CD14-positive monocyte (primary cell): Measurements from ENCODE around the gene ZDHHC14. TPM values are rescaled to one million over a fixed set of nuclear protein-coding genes. Genes with fewer than 3 reads are reported as not detected.

Source experiments
- DNase-seq, 3 donors: peaks; one replicate each; pipeline ENCODE4 v3.0.0-alpha.2; 2011 to 2022
- H2AFZ ChIP-seq: 2 replicates; pipeline ENCODE4 v1.6.0; 2012; ENCODE audit warnings: mild to moderate bottlenecking, low read depth, low read length, inconsistent platforms; ENCODE audit not compliant: insufficient read depth, poor library complexity, severe bottlenecking
- H3K27ac ChIP-seq, 2 donors: 1 replicate in 1 of 2; 2 replicates in 1 of 2; pipeline ENCODE4 v1.5.1; 2012 to 2013; ENCODE audit warnings: low read length in 2 of 2, control low read depth in 1 of 2, inconsistent platforms in 1 of 2, low read depth in 1 of 2, mild to moderate bottlenecking in 1 of 2
- H3K27me3 ChIP-seq, 2 donors: one replicate each; pipeline versions ENCODE4 v1.6.0 to v1.6.1; 2011 to 2013; ENCODE audit warnings: low read length in 2 of 2; ENCODE audit not compliant: control insufficient read depth in 2 of 2, insufficient read depth in 2 of 2
- H3K36me3 ChIP-seq, 2 donors: replicated peaks in 1 of 2; 1 replicate in 1 of 2; 2 replicates in 1 of 2; pipeline versions ENCODE4 v1.5.1 to v1.6.1; 2012 to 2013; ENCODE audit warnings: low read length in 2 of 2, control low read depth in 1 of 2, inconsistent platforms in 1 of 2, mild to moderate bottlenecking in 1 of 2; ENCODE audit not compliant: insufficient read depth in 2 of 2, control insufficient read depth in 1 of 2
- H3K4me1 ChIP-seq, 2 donors: 1 replicate in 1 of 2; 2 replicates in 1 of 2; pipeline versions ENCODE4 v1.5.1 to v1.6.1; 2012 to 2013; ENCODE audit warnings: low read length in 2 of 2, control low read depth in 1 of 2, inconsistent platforms in 1 of 2, mild to moderate bottlenecking in 1 of 2, moderate library complexity in 1 of 2; ENCODE audit not compliant: insufficient read depth in 2 of 2, control insufficient read depth in 1 of 2
- H3K4me2 ChIP-seq: replicated peaks from 2 replicates; pipeline ENCODE3; 2012; ENCODE audit warnings: low read length, moderate library complexity, mild to moderate bottlenecking; ENCODE audit not compliant: poor library complexity, severe bottlenecking; ENCODE audit errors: extremely low read depth
- H3K4me3 ChIP-seq, 3 experiments: fragments of 200-600 bp in 1 of 3; sonication (generic) in 1 of 3; replicated peaks in 1 of 3; 1 replicate in 2 of 3; 2 replicates in 1 of 3; pipeline ENCODE4 v1.5.1; 2011 to 2013; ENCODE audit warnings: low read length in 3 of 3, mild to moderate bottlenecking in 3 of 3, control low read depth in 2 of 3, low read depth in 2 of 3, inconsistent platforms in 1 of 3, moderate library complexity in 1 of 3
- H3K79me2 ChIP-seq: 2 replicates; pipeline ENCODE4 v1.6.0; 2012; ENCODE audit warnings: mild to moderate bottlenecking, control low read depth, inconsistent platforms, low read length, moderate library complexity; ENCODE audit not compliant: insufficient read depth
- H3K9ac ChIP-seq: 2 replicates; pipeline ENCODE4 v1.6.0; 2017; ENCODE audit warnings: low read length, mild to moderate bottlenecking; ENCODE audit not compliant: insufficient read depth, poor library complexity, severe bottlenecking
- H3K9me3 ChIP-seq, 2 donors: replicated peaks in 1 of 2; 1 replicate in 1 of 2; 2 replicates in 1 of 2; pipeline versions ENCODE4 v1.5.1 to v1.6.1; 2012 to 2013; ENCODE audit warnings: low read length in 2 of 2, control low read depth in 1 of 2; ENCODE audit not compliant: control insufficient read depth in 1 of 2, insufficient read depth in 1 of 2
- H4K20me1 ChIP-seq: 2 replicates; pipeline ENCODE4 v1.6.0; 2012; ENCODE audit warnings: mild to moderate bottlenecking, low read length, control low read depth, moderate library complexity; ENCODE audit not compliant: insufficient read depth
- H3K27ac Mint-ChIP-seq, 7 donors: one replicate each; pipeline ENCODE4 v1.8.0; 2020; ENCODE audit warnings: mild to moderate bottlenecking in 7 of 7, mixed read lengths in 7 of 7, moderate library complexity in 6 of 7, inconsistent platforms in 2 of 7
- H3K27me3 Mint-ChIP-seq, 3 donors: one replicate each; pipeline ENCODE4 v1.8.0; 2021 to 2022; ENCODE audit warnings: low read depth in 3 of 3, mild to moderate bottlenecking in 3 of 3, mixed read lengths in 3 of 3, moderate library complexity in 3 of 3, inconsistent platforms in 1 of 3
- H3K36me3 Mint-ChIP-seq, 2 donors: one replicate each; pipeline ENCODE4 v1.8.0; 2020; ENCODE audit warnings: mixed read lengths in 2 of 2, inconsistent platforms in 1 of 2, mild to moderate bottlenecking in 1 of 2
- H3K4me1 Mint-ChIP-seq: one replicate; pipeline ENCODE4 v1.8.0; 2020; ENCODE audit warnings: mild to moderate bottlenecking, mixed read lengths
- H3K4me3 Mint-ChIP-seq, 2 donors: one replicate each; pipeline ENCODE4 v1.8.0; 2020; ENCODE audit warnings: mild to moderate bottlenecking in 2 of 2, mixed read lengths in 2 of 2, moderate library complexity in 1 of 2
- H3K9me3 Mint-ChIP-seq, 7 donors: one replicate each; pipeline ENCODE4 v1.8.0; 2020 to 2022; ENCODE audit warnings: mixed read lengths in 7 of 7, mild to moderate bottlenecking in 6 of 7, moderate library complexity in 6 of 7, inconsistent platforms in 2 of 7
- WGBS: methylation state at CpG from one replicate; pipeline ENCODE4 v1.1.5; 2013; ENCODE audit warnings: missing lambda C conversion rate; ENCODE audit not compliant: insufficient coverage; 5-methylcytosine and 5-hydroxymethylcytosine counted together
- intact Hi-C, 2 donors: fragments of 100-400 bp; cut with micrococcal nuclease; formaldehyde crosslinking; loops; one replicate each; pipeline versions ENCODE4 v1.15.0 to v1.15.1; 2023
- polyA plus RNA-seq, 3 donors: library from polyadenylated mRNA; depleted of rRNA in 1 of 3; unstranded in 2 of 3; stranded (reverse) in 1 of 3; fragments of 300-500 nt in 2 of 3; fragments of >200 nt in 1 of 3; fragmentation: Illumina TruSeq in 2 of 3; gene quantifications; 1 replicate in 2 of 3; 2 replicates in 1 of 3; pipeline ENCODE4 v1.2.3, GENCODE V29; 2012 to 2021
- TF ChIP-seq, protein P1 (sequence below): fragments of 200-600 bp; IDR thresholded peaks from one replicate; pipeline ENCODE4 v1.8.0; 2022; ENCODE audit warnings: antibody characterized with exemption, mild to moderate bottlenecking

Gene ZDHHC14
- polyA plus RNA-seq, 3 donors = 0.30 to 1.7 (median 0.93) TPM

DNA sequence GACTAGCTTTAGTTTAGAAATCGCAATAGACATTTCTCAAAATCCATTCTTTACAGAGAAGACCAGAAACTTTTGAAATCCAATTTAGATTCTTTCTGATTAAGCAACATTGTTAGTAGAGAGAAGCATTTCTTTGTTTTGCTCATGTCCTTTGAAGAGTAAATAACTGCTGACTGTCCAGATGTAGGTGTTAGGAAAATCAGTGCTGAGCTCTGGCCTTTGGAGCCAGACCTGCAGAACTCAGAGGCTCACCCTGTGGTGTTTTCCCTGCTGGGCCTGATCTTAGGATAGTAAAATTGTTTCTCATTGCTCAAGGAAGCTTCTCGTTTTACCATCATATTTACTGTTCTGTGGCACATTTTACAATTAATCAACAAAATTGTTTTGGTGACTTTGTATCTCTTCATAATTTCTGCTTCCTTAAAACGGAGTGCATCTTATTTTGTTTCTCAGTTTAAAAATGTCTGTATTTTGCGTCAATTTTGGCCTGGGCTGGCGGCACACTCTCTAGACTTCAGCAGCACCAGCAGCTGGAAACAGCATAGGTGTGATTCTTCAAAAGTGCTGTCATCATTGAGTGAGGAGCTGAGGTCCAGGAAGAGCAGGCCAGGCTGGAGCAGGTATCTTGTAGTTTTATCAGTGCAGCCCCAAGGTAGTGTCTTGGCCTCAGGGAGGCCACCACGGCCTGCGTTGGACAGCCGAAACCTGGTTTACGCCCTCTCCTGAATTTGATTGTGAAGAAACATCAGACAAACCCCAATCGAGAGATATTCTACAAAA is 8.3 kb upstream of the ZDHHC14 start:
- H3K36me3 Mint-ChIP-seq = no peaks in the 10 kb centered on the region
- H3K9me3 Mint-ChIP-seq = peaks cover 0 to 2% (median 0%) of the 10 kb centered on the region in 7 donors
- H3K27me3 ChIP-seq = no peaks in the 10 kb centered on the region
- peaks cover 21% of the 10 kb centered on the region for H3K4me1 Mint-ChIP-seq
- TF ChIP-seq, protein P1, sequence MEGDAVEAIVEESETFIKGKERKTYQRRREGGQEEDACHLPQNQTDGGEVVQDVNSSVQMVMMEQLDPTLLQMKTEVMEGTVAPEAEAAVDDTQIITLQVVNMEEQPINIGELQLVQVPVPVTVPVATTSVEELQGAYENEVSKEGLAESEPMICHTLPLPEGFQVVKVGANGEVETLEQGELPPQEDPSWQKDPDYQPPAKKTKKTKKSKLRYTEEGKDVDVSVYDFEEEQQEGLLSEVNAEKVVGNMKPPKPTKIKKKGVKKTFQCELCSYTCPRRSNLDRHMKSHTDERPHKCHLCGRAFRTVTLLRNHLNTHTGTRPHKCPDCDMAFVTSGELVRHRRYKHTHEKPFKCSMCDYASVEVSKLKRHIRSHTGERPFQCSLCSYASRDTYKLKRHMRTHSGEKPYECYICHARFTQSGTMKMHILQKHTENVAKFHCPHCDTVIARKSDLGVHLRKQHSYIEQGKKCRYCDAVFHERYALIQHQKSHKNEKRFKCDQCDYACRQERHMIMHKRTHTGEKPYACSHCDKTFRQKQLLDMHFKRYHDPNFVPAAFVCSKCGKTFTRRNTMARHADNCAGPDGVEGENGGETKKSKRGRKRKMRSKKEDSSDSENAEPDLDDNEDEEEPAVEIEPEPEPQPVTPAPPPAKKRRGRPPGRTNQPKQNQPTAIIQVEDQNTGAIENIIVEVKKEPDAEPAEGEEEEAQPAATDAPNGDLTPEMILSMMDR = no peak
- no peak overlapping the region for H3K27ac ChIP-seq
- no peak overlapping the region for H2AFZ ChIP-seq
- H3K4me1 ChIP-seq = peaks cover 8 to 11% of the 10 kb centered on the region in 2 donors
- H3K27ac Mint-ChIP-seq = no peak overlapping the region
- 89% methylated on average over 3 of the region's 10 CpGs for WGBS
- H3K4me3 ChIP-seq = no peak overlapping the region
- no peak overlapping the region for H3K9ac ChIP-seq
- H4K20me1 ChIP-seq = no peaks in the 10 kb centered on the region
- DNase-seq = no peak
- H3K4me3 Mint-ChIP-seq = peak overlapping the region in 1 of 2 donors; percentile 6
- intact Hi-C loops = no loop called here
- H3K79me2 ChIP-seq = no peaks in the 10 kb centered on the region
- no peaks in the 10 kb centered on the region for H3K36me3 ChIP-seq
- H3K9me3 ChIP-seq = no peaks in the 10 kb centered on the region
- H3K4me2 ChIP-seq = no peak overlapping the region
- H3K27me3 Mint-ChIP-seq = peaks cover 8 to 11% (median 9%) of the 10 kb centered on the region in 3 donors

DNA sequence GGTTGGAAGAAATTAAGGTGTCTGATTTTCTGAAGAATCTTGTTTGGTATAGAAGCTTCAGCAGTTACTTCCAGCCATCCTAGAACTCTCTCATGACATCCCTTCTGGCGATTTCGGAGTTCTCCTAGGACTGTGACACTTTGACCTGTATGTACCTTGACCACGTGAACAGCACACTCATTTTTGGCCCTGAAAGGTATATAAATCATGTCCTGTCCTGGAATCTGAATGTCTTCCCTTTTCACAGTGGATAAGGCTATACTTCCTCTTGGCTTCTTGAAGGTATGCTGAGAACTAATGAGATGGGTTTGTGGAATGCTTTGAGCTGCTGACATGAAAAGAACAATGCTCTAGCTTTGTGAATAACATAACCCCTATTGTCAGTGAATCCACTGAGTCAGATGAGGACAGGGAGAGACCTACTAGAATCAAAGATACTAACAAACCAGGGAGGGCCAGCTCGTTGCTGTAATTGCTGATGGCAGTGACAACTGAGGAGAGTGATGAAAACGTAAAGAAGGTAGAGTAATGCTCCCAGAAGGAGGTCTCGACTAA is 6.0 kb upstream of the ZDHHC14 start:
- H3K27ac Mint-ChIP-seq = no peak overlapping the region
- H3K27me3 Mint-ChIP-seq = peaks cover 8 to 9% (median 8%) of the 10 kb centered on the region in 3 donors
- Histone ChIP-seq H3K4me1 (peaks cover 4 to 6% of the 10 kb centered on the region in 2 donors), H4K20me1 (no peaks in the 10 kb centered on the region), H3K27ac (no peak overlapping the region), H3K4me2 (no peak overlapping the region), H2AFZ (no peak overlapping the region), H3K36me3 (no peaks in the 10 kb centered on the region), H3K27me3 (no peaks in the 10 kb centered on the region), H3K79me2 (no peaks in the 10 kb centered on the region), H3K4me3 (no peak overlapping the region), H3K9me3 (no peaks in the 10 kb centered on the region), H3K9ac (no peak overlapping the region)
- TF ChIP-seq, protein P1 = no peak
- H3K36me3 Mint-ChIP-seq = no peaks in the 10 kb centered on the region
- no peak overlapping the region for H3K4me3 Mint-ChIP-seq
- WGBS = 81% methylated on average over 5 of the region's 6 CpGs
- H3K4me1 Mint-ChIP-seq = peaks cover 12% of the 10 kb centered on the region
- intact Hi-C loops = no loop called here
- DNase-seq = no peak
- peaks cover 0 to 2% (median 0%) of the 10 kb centered on the region in 7 donors for H3K9me3 Mint-ChIP-seq
